Activated T-cell treated with anti-CD3 and anti-CD28 coated beads, Interleukin-2, amount 50 U/mL, for 48 hours (primary cell): ENCODE data around the gene RLBP1.

Source experiments
- DNase-seq, 2 experiments: peaks; one replicate each; pipeline ENCODE4 v3.0.0-alpha.2; 2020

Gene RLBP1

DNA sequence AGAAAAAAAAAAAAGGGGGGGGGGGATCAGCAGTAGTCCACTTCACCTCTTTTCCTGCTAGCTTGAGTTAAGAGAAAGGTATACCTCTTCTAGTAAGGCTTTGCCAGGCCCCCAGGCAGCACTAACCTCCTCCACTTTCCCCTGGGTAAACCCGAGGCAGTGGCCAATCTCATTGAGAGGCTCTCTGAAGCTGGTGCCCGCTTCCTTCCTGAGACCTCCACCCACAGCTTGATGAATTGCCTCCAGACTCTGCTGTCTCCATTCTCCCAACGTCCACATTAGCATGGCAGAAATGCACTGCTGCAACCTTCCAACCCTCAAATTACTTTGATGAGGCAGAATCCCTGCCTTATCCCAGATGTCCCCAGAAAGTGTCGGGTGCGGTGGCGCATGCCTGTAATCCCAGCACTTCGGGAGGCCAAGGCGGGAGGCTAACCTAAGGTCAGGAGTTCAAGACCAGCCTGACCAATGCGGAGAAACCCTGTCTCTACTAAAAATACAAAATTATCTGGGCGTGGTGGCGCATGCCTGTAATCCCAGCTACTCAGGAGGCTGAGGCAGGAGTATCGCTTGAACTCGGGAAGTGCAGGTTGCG, 15.3 kb downstream of the RLBP1 start:
- DNase-seq = no peak

DNA sequence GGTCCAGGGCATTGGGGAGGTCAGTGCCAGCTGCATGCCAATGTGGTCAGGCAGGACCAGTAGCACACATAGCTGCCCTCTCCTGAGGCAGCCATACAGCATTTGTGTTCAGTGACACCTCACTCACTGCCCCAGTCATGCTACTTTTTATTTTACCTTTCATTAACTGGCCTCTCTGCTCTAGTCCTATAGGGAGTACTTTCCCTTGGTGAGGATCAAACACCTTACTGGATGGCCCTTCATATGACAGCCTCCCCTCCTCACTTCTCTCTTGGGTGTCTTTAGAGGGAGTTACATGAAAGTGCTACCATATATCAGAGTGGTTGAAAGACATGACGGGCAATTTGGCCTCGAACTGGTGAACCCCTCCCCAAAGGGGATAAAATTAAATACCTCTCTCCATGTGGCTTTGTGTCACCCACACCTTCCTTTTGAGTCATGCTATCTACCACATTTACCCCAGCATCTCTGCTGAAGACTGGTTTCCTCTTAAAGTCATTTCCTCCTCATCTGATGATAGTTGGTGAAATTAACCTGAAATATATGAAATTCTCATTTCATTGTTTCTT, 17.6 kb downstream of the RLBP1 start:
- DNase-seq = peak; percentile 59 to 60

DNA sequence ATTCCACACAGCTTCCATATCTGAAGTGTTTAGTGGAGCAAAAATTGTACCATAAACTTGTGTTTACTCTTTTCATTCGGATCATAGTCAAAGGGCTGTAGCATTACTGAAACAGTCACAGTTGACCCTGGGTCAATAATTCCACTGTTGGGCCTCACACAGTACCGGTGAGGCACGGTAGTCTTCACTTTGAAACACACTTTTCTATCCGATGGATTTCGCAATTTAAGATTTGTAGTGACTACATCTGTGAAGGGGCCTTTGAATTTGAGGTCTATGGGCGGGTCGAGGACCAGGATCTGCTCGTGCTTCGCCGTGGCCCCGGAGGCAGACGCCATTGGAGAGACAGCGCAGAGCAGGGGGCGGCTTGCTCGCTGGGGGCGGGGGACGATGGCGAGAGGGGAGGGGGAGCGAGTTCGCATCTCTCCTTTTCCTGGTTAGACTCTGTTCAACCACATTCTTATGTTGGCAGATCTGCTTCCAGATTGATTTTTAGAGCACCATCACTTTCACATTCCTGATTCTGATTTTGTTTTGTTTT, 19.8 kb downstream of the RLBP1 start:
- no peak for DNase-seq

DNA sequence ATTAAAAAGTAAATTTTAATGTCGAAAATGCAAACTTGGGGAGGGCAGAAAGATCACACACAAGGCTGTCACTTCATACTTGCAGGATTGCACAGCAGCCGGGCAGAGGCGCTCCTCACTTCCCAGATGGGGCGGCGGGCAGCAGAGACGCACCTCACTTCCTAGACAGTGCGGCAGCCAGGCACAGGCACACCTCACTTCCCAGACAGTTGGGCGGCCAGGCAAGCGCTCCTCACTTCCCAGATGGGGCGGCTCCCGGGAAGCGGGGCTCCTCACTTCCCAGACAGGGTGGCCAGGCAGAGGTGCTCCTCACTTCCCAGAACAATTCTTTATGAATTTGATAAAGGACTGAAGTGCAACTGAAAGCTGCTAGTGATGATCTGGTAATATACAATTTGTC, 21.2 kb downstream of the RLBP1 start:
- DNase-seq = no peak

DNA sequence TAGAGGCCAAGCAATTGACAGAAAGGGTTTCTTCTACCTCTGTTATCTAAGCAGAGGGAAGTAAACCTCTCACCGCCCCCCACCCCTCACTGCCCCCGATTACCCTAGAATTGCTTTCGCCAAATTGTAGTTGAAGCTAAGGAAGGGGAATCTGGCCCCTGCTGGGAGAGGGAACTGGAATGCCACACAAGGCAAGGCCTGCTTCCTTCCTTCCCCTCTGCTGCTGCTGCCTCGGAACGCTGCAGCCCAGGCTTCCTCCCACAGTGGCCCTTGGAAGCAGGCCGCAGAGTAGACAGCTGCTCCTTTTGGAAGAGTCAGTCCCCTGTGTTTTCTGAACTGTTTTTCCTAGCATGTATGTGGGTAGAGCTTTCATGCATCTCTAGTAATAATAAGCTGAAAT, 21.6 kb downstream of the RLBP1 start:
- no peak for DNase-seq

DNA sequence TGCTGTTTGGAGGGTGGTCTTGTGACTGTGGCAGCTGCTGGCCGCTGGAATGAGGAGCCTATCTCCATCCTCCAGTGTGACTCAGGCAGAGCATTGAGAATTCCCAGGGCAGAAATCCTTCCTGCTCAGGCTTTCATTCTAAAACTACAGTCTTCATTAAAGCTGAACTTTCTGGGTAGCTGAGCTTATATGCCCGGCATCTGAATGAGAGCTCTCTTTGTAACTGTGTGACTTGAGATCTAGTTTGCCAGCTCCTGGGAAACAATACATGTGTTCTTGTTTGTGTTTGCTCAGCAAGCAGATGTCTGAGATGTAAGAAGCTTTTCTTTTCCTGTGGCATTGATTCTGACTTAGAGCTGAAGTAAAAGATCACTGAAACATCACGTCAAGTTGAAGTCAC, 22.4 kb downstream of the RLBP1 start:
- DNase-seq = no peak

DNA sequence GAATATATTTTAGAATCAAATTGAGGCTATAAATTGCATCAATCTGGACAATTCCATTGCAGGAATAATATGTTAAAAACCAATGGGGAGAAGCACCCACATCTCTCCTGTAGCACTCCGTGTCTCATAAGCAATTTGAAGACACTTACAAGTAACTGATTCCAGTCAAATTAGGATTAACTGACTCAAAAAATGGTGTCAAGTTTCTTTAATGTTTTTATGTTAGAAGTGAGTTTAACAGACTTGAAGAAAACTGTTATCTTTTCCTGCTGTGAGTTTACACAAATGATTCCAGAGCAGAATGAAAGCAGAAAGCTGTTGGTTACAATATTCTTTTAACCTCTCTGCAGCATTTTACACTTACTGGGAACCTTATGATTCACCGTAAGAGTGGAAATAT, 23.2 kb downstream of the RLBP1 start:
- DNase-seq = no peak

DNA sequence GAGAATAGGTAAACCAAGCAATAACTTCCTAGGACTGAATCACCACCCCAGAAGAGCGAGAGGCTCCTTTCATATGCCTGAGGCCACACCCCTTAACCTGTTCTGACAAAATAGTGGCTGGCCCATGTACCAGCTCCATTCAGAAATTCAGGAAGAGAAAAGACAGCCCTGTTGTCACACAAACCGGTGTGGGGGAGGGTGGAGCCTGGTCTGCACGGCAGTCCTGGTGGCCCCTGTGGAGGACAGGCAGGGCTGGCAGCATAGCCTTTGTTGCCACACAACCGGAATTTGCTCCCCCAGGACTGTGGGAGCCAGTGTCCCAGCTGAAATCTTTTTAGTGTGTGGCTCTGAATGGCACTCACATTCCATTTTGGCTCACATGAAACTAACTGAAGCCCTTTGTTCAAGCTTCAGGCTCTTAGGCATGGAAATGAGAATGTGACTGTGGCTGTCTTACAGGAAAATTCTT, 23.8 kb downstream of the RLBP1 start:
- DNase-seq = peak; percentile 50 to 54

DNA sequence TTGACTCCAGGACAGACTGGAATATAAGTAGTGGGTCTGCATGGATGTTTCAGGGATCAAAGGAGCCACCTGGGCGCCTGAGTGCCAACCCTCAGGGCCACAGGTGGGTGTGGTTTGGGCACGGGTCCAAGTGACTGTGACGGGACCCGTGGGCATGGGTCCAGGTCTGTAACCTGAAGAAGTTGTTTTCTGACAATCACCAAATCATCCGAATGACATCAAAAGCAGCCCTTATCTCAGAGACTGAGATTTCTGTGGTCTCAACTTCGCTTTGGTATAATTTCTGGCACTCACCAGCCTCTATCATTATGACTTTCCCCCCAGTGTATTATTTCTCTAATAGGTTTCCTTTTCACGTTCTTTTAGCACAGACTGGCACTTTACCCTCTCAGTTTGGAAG, 24.4 kb downstream of the RLBP1 start:
- DNase-seq = peak; percentile 80 to 81

DNA sequence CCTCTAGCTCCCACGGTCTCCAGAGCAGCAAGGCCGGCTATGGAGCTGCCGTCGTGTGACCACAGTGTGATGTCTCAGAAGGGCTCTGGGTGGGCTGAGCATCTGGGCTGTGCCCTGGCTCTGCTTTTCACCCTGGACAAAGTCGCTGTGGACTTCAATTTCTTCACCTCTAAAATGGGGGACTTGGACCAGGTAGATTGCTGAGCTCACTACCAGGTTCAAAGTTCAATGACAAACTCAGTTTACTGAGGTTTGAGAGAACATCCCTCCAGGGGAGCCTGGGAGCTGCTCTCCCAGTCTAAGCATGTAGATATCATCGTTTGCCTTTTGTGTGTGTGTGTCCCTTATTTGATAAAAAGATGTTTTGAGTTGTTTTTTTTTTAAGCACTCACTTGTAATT, 25.1 kb downstream of the RLBP1 start:
- no peak for DNase-seq

DNA sequence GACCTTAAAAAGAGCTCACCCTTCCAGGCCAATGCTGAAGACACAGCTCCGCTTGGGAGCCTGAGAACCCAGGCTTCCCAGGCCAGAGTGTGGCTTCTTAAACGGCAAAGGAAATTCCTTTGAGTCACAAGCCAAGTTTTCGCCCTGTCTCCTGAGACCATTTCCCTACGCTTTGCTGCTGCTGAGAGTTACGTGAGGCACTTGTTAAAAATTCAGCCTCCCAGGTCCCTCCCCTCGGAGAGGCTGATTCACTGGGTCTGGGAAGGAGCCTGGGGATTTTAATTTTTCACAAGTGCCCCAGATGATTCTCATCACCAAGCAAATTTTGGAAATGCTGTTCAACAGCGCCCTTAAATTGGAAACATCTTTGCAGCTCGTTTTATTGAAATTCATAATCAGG, 25.5 kb downstream of the RLBP1 start:
- no peak for DNase-seq

DNA sequence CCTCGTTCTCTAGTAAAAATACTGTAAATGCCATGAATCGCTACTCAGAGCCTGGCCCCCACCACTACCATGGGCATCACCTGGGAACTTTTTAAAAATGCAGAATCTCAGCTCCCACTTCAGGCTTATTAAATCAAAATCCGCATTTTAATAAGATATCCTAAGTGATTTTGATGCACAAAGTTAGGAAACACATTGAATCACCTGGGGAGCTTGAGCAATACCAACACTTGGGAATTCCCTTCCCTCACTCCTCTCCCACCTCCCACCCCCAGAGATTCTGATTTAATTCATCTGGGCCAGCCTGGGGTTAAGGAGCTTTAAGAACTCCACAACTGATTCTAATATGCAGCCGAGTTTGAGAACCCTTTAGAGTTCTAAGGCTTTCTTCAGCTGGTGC, 26.8 kb downstream of the RLBP1 start:
- DNase-seq = no peak

DNA sequence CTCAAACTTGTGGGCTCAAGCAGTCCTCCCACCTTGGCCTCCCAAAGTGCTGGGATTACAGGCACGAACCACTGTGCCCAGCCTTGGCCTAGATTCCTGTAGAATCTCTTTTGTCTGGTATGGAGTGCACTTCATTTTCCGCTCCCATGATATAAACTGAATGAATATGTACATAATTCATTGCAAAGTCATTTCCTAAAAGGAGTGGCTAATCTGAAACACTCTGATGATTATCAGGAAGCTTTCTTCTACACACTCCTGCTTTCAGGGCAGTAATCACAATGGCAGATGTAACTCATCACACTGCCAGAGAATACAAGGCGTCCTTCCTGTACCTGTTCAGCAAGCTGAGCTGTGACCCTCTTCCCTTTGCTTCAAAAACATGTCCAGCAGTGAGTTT, 28.6 kb downstream of the RLBP1 start:
- DNase-seq = no peak

DNA sequence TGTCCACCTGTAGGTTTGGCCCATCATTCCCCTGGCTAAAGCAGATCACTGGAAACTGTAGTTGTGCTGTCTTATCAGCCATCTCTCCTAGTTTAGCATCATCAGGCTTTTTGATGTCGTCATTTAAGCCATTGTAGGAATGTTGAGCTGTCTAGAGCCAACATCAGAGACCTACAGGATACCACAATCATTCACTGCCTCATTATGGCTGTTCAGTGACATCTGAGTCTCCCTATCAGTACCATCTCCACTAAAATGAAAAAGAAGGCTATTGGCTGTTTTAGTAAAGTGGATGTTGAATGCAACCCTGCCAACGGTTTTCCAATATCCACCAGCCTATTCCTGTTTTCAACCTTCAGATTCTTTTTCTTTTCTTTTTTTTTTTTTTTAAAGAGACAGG, 29.2 kb downstream of the RLBP1 start:
- no peak for DNase-seq

DNA sequence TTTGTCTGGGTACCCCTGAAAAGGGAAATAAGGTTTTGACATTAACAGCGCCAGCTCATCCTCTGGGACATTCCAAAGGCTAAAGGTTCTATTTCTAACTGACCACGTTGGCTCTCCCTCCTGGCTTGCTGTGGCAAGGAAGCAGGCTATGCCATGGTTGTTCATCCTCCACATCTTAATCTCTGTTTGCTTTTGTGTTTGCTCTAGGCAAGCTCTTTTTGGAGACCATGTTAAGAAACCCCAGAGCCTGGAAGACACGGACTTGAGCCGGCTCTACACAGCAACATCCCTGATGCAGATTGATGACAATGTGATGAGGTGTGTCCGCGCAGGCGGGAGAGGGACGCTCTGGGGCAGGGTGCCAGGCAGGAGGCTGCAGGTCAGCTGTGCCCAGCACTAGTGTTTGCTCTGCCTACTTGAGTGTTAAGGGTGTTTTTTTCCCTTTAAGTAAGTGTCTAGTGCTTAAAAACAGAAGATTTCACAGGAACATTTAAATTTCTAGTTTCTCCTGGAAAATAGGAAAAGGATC, 33.3 kb downstream of the RLBP1 start:
- no peak for DNase-seq

DNA sequence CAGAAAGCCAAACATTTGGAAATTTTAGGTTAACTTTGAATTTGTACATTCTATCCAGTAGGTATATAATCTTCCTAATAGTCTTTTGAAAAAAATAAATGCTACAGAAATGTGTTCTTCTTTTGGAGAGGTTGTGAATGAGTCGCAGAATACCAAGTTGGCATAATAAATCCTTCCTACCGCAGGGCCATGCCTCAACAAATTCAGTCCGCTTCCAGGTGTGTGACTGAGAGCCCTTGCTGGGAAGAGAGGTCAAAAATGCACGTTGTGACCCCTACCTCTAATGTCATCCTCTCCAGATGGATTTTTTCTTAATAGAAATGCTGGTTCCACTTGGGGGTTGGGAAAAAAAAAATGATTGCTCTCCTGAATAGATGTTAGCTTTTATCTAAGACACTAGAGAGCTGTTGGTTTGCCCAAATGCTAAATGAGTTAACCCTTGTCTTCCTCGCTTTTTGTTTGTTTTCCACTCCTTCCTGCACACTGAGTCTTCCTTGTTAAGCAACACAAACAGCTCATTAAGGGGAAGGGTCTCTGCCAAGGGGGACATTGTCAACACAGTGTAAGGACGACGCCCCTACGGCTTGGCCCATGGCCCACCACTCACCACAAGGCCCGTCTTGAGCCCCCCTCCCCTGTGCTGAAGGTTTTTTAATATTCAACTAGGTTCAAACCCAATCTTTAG, 33.9 kb downstream of the RLBP1 start:
- no peak for DNase-seq

DNA sequence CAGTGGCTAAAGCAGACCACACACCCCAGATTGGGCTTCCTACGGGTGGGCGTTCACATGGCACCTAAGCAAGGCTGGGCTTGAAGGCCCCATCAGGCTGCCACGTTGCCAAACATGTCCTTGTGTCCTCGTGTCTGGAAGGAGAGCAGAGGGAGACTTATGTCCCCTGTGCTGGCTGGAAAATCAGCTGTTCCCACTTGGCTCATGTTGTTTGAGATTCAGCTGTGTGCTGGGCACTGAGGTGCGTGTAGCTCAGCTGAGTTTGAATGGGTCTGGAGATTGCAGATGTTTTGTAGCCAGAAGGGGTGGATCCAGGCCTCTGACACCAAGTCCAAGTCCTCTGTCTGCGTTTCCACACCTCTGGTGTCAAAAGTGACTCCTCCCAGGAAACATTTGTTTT, 34.6 kb downstream of the RLBP1 start:
- DNase-seq = no peak

DNA sequence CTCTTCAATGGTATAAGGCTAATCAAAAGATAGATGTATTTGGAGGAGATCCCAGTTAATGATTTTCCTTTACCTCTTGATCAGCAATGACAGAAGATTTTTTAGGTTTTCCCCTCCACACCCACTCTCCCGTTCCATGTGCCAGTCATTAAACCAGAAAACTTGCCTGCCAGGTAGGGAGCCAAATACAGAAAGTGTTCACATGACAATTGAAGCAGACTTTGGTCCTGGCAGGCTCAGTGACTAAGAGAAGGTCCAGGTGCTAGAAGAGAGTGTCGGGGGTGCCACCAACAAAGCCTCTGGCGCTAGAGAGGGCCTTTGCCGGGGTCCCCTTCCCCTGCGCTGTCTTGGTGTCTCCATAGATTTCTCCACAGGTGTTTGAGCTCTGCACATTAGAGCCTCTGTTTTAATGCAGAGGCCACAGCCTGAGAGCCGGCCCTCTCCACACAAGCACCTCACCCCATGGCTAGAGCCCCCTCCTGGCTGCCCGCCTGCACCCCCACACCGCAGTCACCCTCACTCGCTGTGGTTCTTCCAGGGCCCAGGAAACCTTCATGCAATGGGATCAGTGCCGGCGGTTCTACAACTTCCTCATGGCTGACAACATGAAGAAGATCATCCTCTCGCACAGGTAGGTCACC, 36.4 kb downstream of the RLBP1 start:
- no peak for DNase-seq

DNA sequence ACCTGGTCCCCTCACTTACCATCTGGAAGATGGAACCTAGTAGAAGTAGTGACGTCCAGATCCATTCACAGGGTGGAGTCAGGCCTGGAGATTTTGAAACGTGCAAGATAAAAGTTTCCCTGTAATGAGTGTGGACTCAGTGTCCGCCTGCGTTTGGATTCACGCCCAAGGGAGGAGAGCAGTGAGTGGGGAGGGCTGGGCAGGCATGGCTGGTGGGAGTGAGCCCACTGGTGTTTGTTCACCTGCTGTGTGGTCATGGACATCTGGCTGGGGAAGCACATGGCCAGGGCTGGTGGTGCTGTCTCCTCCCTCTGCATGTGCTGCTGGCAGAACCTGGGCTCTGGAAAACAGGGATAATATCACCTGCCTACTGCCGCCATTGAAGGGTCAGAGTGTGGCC, 37.0 kb downstream of the RLBP1 start:
- DNase-seq = no peak

DNA sequence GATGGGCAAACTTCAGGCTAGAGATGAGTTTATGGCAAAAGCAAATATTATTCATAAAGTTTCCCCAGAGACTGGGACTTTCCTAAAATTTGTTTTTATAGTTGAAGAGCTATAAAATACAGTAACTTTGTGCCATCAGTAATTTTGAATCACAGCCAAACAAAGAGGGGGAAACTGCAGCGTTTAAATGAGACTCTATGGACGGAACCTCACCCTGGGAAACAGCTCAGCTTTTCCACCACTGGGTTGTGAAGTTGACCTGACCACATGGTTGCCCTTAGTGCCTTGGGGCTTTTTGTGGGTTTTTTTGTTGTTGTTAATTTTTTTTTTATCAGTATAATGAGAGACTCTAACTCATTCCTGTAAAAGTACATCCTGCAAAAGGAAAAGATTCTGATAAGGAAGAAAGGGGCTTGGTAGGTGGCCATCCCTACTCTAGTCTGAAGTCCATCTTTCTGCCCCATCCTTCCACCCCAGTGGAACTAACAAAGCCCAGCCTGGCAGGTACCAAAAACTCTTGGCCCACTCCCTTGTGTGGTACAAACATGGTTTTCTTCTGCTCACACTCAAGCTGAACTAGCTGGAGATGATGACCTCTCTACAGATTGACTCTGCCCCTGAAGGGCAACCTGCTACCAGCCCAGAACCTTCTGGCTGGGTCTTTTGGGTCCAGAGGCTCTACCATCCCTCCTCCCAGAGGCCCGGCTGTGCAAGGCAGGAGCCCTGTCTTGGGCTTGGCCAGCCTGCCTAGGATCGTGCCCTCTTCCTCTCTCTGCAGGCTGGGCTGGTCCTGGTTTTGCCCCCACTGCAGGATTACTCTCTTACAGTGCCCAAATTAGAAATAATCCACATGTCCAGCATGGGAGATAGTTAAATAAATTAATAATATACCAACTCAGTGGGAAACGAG, 41.2 kb downstream of the RLBP1 start:
- DNase-seq = peak; percentile 55 to 65

DNA sequence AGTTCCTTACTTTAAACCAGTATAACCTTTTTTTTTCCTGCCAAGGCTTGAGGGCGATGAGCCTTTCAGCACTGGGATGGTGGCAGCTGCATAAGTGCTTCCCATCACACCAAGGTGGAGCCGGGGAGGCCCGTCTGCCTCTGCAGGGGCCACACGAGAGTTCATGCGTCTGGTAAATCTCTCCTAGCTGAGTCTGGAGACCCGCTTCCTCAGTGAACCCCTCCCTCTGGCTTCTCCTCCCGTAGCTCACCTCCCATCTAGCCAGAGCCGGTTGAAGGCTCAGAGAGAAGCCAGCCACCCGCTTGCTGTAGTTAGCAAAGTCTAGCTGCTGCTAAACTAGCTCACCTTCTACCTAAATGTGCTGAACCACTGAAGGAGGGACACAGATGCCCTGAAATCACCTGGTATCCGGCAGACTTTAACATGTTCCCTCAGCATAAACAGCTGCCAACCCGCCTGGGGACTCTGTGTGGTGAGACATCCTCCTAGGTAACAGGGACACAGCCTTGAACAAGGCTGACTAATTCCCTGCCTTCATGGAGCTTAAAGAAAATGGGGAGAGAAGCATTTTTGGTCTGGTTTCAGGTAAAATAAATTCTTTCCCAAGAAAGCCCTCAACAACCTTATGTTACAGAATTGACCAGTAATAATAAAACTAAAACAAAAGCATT, 42.9 kb downstream of the RLBP1 start:
- DNase-seq = peak in 1 of 2 experiments; percentile 28
